Measurements from ENCODE around the gene HGFAC.

- TF ChIP-seq CTCF (conservative IDR thresholded peaks at IDR 0.05 in 1 of 2, IDR thresholded peaks at IDR 0.05 in 1 of 2; ENCODE audit: extremely low read depth in 1 of 2, insufficient read depth in 1 of 2, low read depth in 1 of 2, low read length in 2 of 2) (no peak), EZH2 (IDR thresholded peaks at IDR 0.05; ENCODE audit: borderline replicate concordance, low read length) (no peak)
These were observed 7.3 kb downstream of the HGFAC start for GRCh38 chr4:3449047-3449573.

All from mammary epithelial cell (primary cell).